Measurements from ENCODE around the gene ANKRD49.
"Not testable (repeated sequence)": the region's sequence is repeated elsewhere in the genome, so short reads cannot be mapped to it uniquely, and the experiment has no call there.

Gene ANKRD49

GRCh38 chr11:94501522-94501921, 7.7 kb downstream of the ANKRD49 start:
- no peak overlapping the region for H3K4me3 ChIP-seq (ENCODE audit: low read depth, low read length)
- TF ChIP-seq CTCF (IDR thresholded peaks at IDR 0.05; ENCODE audit: low read depth, low read length, missing control alignments): no peak
- DNase-seq (ENCODE audit: low read depth): no peak

- TF ChIP-seq CTCF (IDR thresholded peaks at IDR 0.05; ENCODE audit: low read depth, low read length, missing control alignments): peak; percentile 37
- DNase-seq (ENCODE audit: low read depth): no peak
- no peak overlapping the region for H3K4me3 ChIP-seq (ENCODE audit: low read depth, low read length)
Observed at GRCh38 chr11:94504689-94505293, 11.0 kb downstream of the ANKRD49 start.

- DNase-seq (ENCODE audit: low read depth); H3K4me3 ChIP-seq (ENCODE audit: low read depth, low read length): not testable (repeated sequence)
Observed at GRCh38 chr11:94506513-94506912, 12.7 kb downstream of the ANKRD49 start.

GRCh38 chr11:94507485-94507884, 13.7 kb downstream of the ANKRD49 start:
- no peak for DNase-seq (ENCODE audit: low read depth)
- no peak for TF ChIP-seq CTCF (IDR thresholded peaks at IDR 0.05; ENCODE audit: low read depth, low read length, missing control alignments)
- H3K4me3 ChIP-seq (ENCODE audit: low read depth, low read length): no peak overlapping the region

- TF ChIP-seq CTCF (IDR thresholded peaks at IDR 0.05; ENCODE audit: low read depth, low read length, missing control alignments): no peak
- no peak for DNase-seq (ENCODE audit: low read depth)
- peak within 1 kb of the TSS; percentile 14 for H3K4me3 ChIP-seq (ENCODE audit: low read depth, low read length)
Observed at GRCh38 chr11:94511932-94512781, 18.4 kb downstream of the ANKRD49 start, which contains the start of gene C11orf97. C11orf97 (plus strand) TSS chr11:94512461; CDS start chr11:94512529, 68 bp downstream.

GRCh38 chr11:94513091-94513490, 19.3 kb downstream of the ANKRD49 start:
- TF ChIP-seq CTCF (IDR thresholded peaks at IDR 0.05; ENCODE audit: low read depth, low read length, missing control alignments): no peak
- H3K4me3 ChIP-seq (ENCODE audit: low read depth, low read length): no peak overlapping the region
- no peak for DNase-seq (ENCODE audit: low read depth)

- TF ChIP-seq CTCF (IDR thresholded peaks at IDR 0.05; ENCODE audit: low read depth, low read length, missing control alignments): no peak
- H3K4me3 ChIP-seq (ENCODE audit: low read depth, low read length): no peak overlapping the region
- DNase-seq (ENCODE audit: low read depth): no peak
Observed at GRCh38 chr11:94515398-94515797, 21.6 kb downstream of the ANKRD49 start.
